Endothelial cell of umbilical vein (primary cell): Measurements from ENCODE around the gene DOC2B.
"Not testable (repeated sequence)": the region's sequence is repeated elsewhere in the genome, so short reads cannot be mapped to it uniquely, and the experiment has no call there.

Source experiments
- CTCF ChIP-seq, 2 donors: IDR thresholded peaks; 1 replicate in 1 of 2; 2 replicates in 1 of 2; pipeline ENCODE4 v1.5.1; 2011; ENCODE audit warnings: low read length in 2 of 2, mild to moderate bottlenecking in 2 of 2, moderate library complexity in 2 of 2, control low read depth in 1 of 2, inconsistent platforms in 1 of 2, low read depth in 1 of 2; ENCODE audit not compliant: insufficient read depth in 1 of 2; ENCODE audit errors: extremely low read depth in 1 of 2
- EZH2 ChIP-seq: IDR thresholded peaks from 2 replicates; pipeline ENCODE4 v1.6.1; 2012; ENCODE audit warnings: borderline replicate concordance, low read depth, mild to moderate bottlenecking, moderate library complexity, low read length, inconsistent platforms; ENCODE audit not compliant: severe bottlenecking
- FOS ChIP-seq: IDR thresholded peaks from 2 replicates; pipeline ENCODE4 v1.6.1; 2011; ENCODE audit warnings: mild to moderate bottlenecking, low read length, moderate library complexity, borderline replicate concordance; ENCODE audit not compliant: insufficient read depth
- GATA2 ChIP-seq: IDR thresholded peaks from 2 replicates; pipeline ENCODE4 v1.7.0; 2011; ENCODE audit warnings: low read depth, mild to moderate bottlenecking, moderate library complexity, mixed read lengths, low read length; ENCODE audit not compliant: insufficient read length, insufficient read depth
- JUN ChIP-seq: IDR thresholded peaks from 2 replicates; pipeline ENCODE4 v1.6.1; 2011; ENCODE audit warnings: borderline replicate concordance, low read depth; ENCODE audit not compliant: insufficient read length, insufficient read depth
- MAX ChIP-seq: IDR thresholded peaks from 2 replicates; pipeline ENCODE4 v1.6.1; 2011; ENCODE audit not compliant: insufficient read depth, insufficient read length
- MYC ChIP-seq: IDR thresholded peaks from one replicate; pipeline ENCODE4 v1.6.1; 2011; ENCODE audit warnings: mild to moderate bottlenecking, low read depth, low read length
- POLR2A ChIP-seq: IDR thresholded peaks from 2 replicates; pipeline ENCODE4 v1.6.1; 2012; ENCODE audit warnings: low read depth, mild to moderate bottlenecking, control low read depth, low read length
- POLR2AphosphoS5 ChIP-seq: IDR thresholded peaks from 2 replicates; pipeline ENCODE4 v1.6.1; 2012; ENCODE audit warnings: low read depth, mild to moderate bottlenecking, control low read depth, low read length, moderate library complexity; ENCODE audit not compliant: insufficient read depth

GRCh38 chr17:201257-201656 lies 19.8 kb upstream of the DOC2B start:
- not testable (repeated sequence) for TF ChIP-seq POLR2A; CTCF (IDR thresholded peaks at IDR 0.05; ENCODE audit: extremely low read depth in 1 of 2, insufficient read depth in 1 of 2, low read depth in 1 of 2, low read length in 2 of 2); POLR2AphosphoS5; EZH2; JUN; GATA2; MAX; FOS; MYC
